B cell (primary cell): ENCODE data around the gene TMEM221. TPM values are rescaled to one million over a fixed set of nuclear protein-coding genes. Genes with fewer than 3 reads are reported as not detected.

Experiments
- ATAC-seq: fragments of 200-7000 bp; cut with Tn5 transposase; one replicate; pipeline ENCODE4 v1.10.0; 2021; ENCODE audit warnings: low read depth, mild to moderate bottlenecking, moderate number of reproducible peaks, moderate library complexity
- CTCF ChIA-PET: fragments of 350-600 bp; sonication (Branson Sonifier 250); formaldehyde crosslinking; loops from one replicate; lab custom pipeline; 2021; ENCODE audit warnings: antibody characterized with exemption, inconsistent platforms; lab: Charles Lee
- POLR2A ChIA-PET: fragments of 350-600 bp; sonication (Branson Sonifier 250); formaldehyde crosslinking; loops from one replicate; lab custom pipeline; 2021; ENCODE audit warnings: antibody characterized with exemption; lab: Charles Lee
- DNase-seq: peaks from one replicate; pipeline ENCODE4 v3.0.0; 2013
- H2AFZ ChIP-seq: 2 replicates; pipeline ENCODE4 v1.6.1; 2012; ENCODE audit warnings: mild to moderate bottlenecking, low read depth, low read length; ENCODE audit not compliant: insufficient read depth, poor library complexity, severe bottlenecking
- H3K27ac ChIP-seq, 2 donors: 1 replicate in 1 of 2; 2 replicates in 1 of 2; pipeline ENCODE4 v1.5.1; 2012 to 2013; ENCODE audit warnings: low read length in 2 of 2, mild to moderate bottlenecking in 2 of 2, moderate library complexity in 1 of 2
- H3K27me3 ChIP-seq, 4 experiments: fragments of 200-600 bp in 1 of 4; sonication (generic) in 1 of 4; replicated peaks in 1 of 4; 1 replicate in 2 of 4; 2 replicates in 2 of 4; pipeline versions ENCODE4 v1.6.1 to v1.7.0; 2013 to 2016; ENCODE audit warnings: low read length in 3 of 4, mild to moderate bottlenecking in 2 of 4, mixed read lengths in 1 of 4, moderate library complexity in 1 of 4; ENCODE audit not compliant: insufficient read depth in 4 of 4, control insufficient read depth in 3 of 4; ENCODE audit errors: control extremely low read depth in 1 of 4
- H3K36me3 ChIP-seq, 2 experiments: replicated peaks in 1 of 2; 1 replicate in 1 of 2; 2 replicates in 1 of 2; pipeline versions ENCODE4 v1.6.1 to v1.7.1; 2013; ENCODE audit warnings: low read length in 1 of 2; ENCODE audit not compliant: insufficient read depth in 2 of 2, control insufficient read depth in 1 of 2; ENCODE audit errors: control extremely low read depth in 1 of 2, extremely low read depth in 1 of 2
- H3K4me1 ChIP-seq, 2 donors: fragments of 200-600 bp in 1 of 2; sonication (generic) in 1 of 2; 1 replicate in 1 of 2; 2 replicates in 1 of 2; pipeline versions ENCODE4 v1.5.1 to v1.6.1; 2013 to 2017; ENCODE audit warnings: low read length in 2 of 2; ENCODE audit not compliant: control insufficient read depth in 2 of 2, insufficient read depth in 2 of 2
- H3K4me2 ChIP-seq: replicated peaks from 2 replicates; pipeline ENCODE3; 2012; ENCODE audit warnings: mild to moderate bottlenecking, low read depth, low read length; ENCODE audit not compliant: poor library complexity, severe bottlenecking
- H3K4me3 ChIP-seq, 5 experiments: fragments of 200-600 bp in 1 of 5; sonication (generic) in 1 of 5; 1 replicate in 3 of 5; 2 replicates in 2 of 5; pipeline versions ENCODE4 v1.5.1 to v1.7.0; 2011 to 2016; ENCODE audit warnings: low read length in 4 of 5, mild to moderate bottlenecking in 4 of 5, low read depth in 2 of 5, control low read depth in 1 of 5, moderate library complexity in 1 of 5; ENCODE audit not compliant: insufficient read depth in 1 of 5; ENCODE audit errors: control extremely low read depth in 1 of 5, extremely low read depth in 1 of 5
- H3K79me2 ChIP-seq: fragments of 200-600 bp; sonication (generic); one replicate; pipeline ENCODE4 v1.6.0; 2016; ENCODE audit warnings: low read length; ENCODE audit not compliant: control insufficient read depth, insufficient read depth
- H3K9ac ChIP-seq: fragments of 200-600 bp; sonication (generic); 2 replicates; pipeline ENCODE4 v1.6.1; 2017; ENCODE audit warnings: mild to moderate bottlenecking, low read length, moderate library complexity
- H3K9me3 ChIP-seq, 3 donors: one replicate each; pipeline versions ENCODE4 v1.6.1 to v1.7.1; 2013; ENCODE audit warnings: low read length in 2 of 3; ENCODE audit not compliant: control insufficient read depth in 2 of 3, insufficient read depth in 1 of 3; ENCODE audit errors: control extremely low read depth in 1 of 3
- H4K20me1 ChIP-seq: 2 replicates; pipeline ENCODE4 v1.6.0; 2012; ENCODE audit warnings: mild to moderate bottlenecking, low read length; ENCODE audit not compliant: insufficient read depth, control insufficient read depth, poor library complexity, severe bottlenecking
- H3K27ac Mint-ChIP-seq: one replicate; pipeline ENCODE4 v1.8.0; 2021; ENCODE audit warnings: mixed read lengths
- H3K27me3 Mint-ChIP-seq: one replicate; pipeline ENCODE4 v1.8.0; 2021; ENCODE audit warnings: mixed read lengths
- H3K4me1 Mint-ChIP-seq: one replicate; pipeline ENCODE4 v1.8.0; 2021; ENCODE audit warnings: mixed read lengths
- H3K4me3 Mint-ChIP-seq: one replicate; pipeline ENCODE4 v1.8.0; 2021; ENCODE audit warnings: mixed read lengths
- H3K9me3 Mint-ChIP-seq: one replicate; pipeline ENCODE4 v1.8.0; 2022; ENCODE audit warnings: mixed read lengths; ENCODE audit not compliant: insufficient read depth
- EZH2 ChIP-seq: IDR thresholded peaks from 2 replicates; pipeline ENCODE4 v1.6.1; 2012; ENCODE audit warnings: borderline replicate concordance, low read depth, mild to moderate bottlenecking, moderate library complexity, low read length; ENCODE audit not compliant: insufficient read depth, poor library complexity, severe bottlenecking
- WGBS: methylation state at CpG from one replicate; pipeline ENCODE4 v1.1.5; 2013; ENCODE audit warnings: missing lambda C conversion rate; ENCODE audit not compliant: insufficient coverage; 5-methylcytosine and 5-hydroxymethylcytosine counted together
- intact Hi-C: fragments of 100-400 bp; cut with micrococcal nuclease; formaldehyde crosslinking; loops from one replicate; pipeline ENCODE4 v1.10.0; 2022
- polyA plus RNA-seq: library from polyadenylated mRNA; depleted of rRNA; stranded (reverse); fragments of >200 nt; gene quantifications from 2 replicates; pipeline ENCODE4 v1.2.3, GENCODE V29; 2012
- total RNA-seq, 2 donors: library from RNA; stranded (reverse); fragments of 120-200 nt in 1 of 2; gene quantifications; 1 replicate in 1 of 2; 2 replicates in 1 of 2; pipeline versions ENCODE4 v1.2.3 to v1.2.4, GENCODE V29; 2013 to 2022
- TF ChIP-seq, protein P1 (sequence below): fragments of 200-600 bp; IDR thresholded peaks from one replicate; pipeline ENCODE4 v1.8.0; 2022; ENCODE audit warnings: antibody characterized with exemption, mild to moderate bottlenecking

The TMEM221 gene
- total and polyA plus RNA-seq, 2 donors (not counting 1 experiment from before 2014, with no cell fraction given) = not detected

DNA sequence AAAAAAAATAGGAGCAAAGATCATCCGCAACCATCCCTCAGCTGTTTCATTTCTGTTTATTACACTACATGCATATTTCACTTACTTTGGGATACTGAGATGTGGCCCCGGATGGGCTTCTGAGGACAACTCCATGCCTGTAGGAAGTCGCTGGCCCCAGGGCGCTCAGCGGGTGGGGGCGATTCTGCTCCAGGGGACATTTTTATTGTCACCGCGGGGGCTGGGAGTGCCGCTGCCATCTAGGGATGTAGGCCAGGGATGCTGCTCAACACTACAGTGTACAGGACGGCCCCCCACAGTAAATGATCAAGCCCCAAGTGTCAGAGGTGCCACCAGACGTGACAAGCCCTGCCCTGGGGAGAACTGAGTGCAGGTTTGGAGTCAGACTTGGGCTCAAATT lies 36.7 kb downstream of the TMEM221 start:
- Mint-ChIP-seq H3K4me1 (peaks cover 14% of the 10 kb centered on the region), H3K27ac (no peak overlapping the region), H3K27me3 (no peaks in the 10 kb centered on the region), H3K4me3 (no peak overlapping the region), H3K9me3 (no peaks in the 10 kb centered on the region)
- no peak for TF ChIP-seq EZH2
- TF ChIP-seq, protein P1, sequence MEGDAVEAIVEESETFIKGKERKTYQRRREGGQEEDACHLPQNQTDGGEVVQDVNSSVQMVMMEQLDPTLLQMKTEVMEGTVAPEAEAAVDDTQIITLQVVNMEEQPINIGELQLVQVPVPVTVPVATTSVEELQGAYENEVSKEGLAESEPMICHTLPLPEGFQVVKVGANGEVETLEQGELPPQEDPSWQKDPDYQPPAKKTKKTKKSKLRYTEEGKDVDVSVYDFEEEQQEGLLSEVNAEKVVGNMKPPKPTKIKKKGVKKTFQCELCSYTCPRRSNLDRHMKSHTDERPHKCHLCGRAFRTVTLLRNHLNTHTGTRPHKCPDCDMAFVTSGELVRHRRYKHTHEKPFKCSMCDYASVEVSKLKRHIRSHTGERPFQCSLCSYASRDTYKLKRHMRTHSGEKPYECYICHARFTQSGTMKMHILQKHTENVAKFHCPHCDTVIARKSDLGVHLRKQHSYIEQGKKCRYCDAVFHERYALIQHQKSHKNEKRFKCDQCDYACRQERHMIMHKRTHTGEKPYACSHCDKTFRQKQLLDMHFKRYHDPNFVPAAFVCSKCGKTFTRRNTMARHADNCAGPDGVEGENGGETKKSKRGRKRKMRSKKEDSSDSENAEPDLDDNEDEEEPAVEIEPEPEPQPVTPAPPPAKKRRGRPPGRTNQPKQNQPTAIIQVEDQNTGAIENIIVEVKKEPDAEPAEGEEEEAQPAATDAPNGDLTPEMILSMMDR = no peak
- H3K4me1 ChIP-seq = peaks cover 4 to 11% of the 10 kb centered on the region in 2 donors
- peaks cover 26% of the 10 kb centered on the region for H3K79me2 ChIP-seq
- H3K9ac ChIP-seq = no peak overlapping the region
- H3K27ac ChIP-seq = no peak overlapping the region
- DNase-seq (no peak), ATAC-seq (no peak)
- intact Hi-C loops = no loop called here
- WGBS = 93% methylated on average over 11 of the region's 11 CpGs
- ChIA-PET CTCF (no interaction called here), POLR2A (interaction anchor here (0.7 kb wide), 1 partner anchor 349 kb away, joined by 3 read pairs; no protein-coding TSS in a partner anchor)
- H3K4me3 ChIP-seq = no peak overlapping the region
- no peaks in the 10 kb centered on the region for H3K9me3 ChIP-seq
- H4K20me1 ChIP-seq = no peaks in the 10 kb centered on the region
- H2AFZ ChIP-seq = no peak overlapping the region
- H3K4me2 ChIP-seq = no peak overlapping the region
- no peaks in the 10 kb centered on the region for H3K27me3 ChIP-seq
- H3K36me3 ChIP-seq = peaks cover 0 to 22% of the 10 kb centered on the region in 2 experiments

DNA sequence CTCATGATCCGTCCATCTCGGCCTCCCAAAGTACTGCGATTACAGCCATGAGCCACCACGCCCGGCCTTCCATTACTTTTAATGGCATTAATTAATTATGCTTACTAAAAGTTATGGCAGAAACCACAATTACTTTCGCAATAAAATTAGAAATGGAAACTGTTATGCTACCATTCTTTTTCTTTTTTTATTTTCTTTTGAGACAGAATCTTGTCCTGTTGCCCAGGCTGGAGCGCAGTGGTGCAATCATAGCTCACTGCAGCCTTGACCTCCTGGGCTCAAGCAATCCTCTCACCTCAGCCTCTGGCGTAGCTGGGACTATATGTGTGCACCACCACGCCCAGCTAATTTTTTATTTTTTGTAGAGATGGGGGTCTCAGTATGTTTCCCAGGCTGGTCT lies 38.5 kb downstream of the TMEM221 start:
- H3K4me1 ChIP-seq = peaks cover 14 to 26% of the 10 kb centered on the region in 2 donors
- ChIA-PET POLR2A (no interaction called here), CTCF (interaction anchor here (1.2 kb wide), 1 partner anchor 24 kb away, joined by 3 read pairs; no protein-coding TSS in a partner anchor)
- DNase-seq (no peak), ATAC-seq (no peak)
- H3K9me3 ChIP-seq = no peaks in the 10 kb centered on the region
- TF ChIP-seq, protein P1 = no peak
- no peak for TF ChIP-seq EZH2
- intact Hi-C loops = loop anchor here (10.0 kb wide), 1 partner anchor 145 kb away; the partner anchor contains the start of gene COLGALT1
- Mint-ChIP-seq H3K27ac (no peak overlapping the region), H3K4me1 (peaks cover 29% of the 10 kb centered on the region), H3K9me3 (no peaks in the 10 kb centered on the region), H3K4me3 (no peak overlapping the region), H3K27me3 (no peaks in the 10 kb centered on the region)
- H3K4me3 ChIP-seq = no peak overlapping the region
- H3K27me3 ChIP-seq = no peaks in the 10 kb centered on the region
- no peak overlapping the region for H3K27ac ChIP-seq
- H3K9ac ChIP-seq = no peak overlapping the region
- no peak overlapping the region for H2AFZ ChIP-seq
- H3K36me3 ChIP-seq = peaks cover 0 to 22% of the 10 kb centered on the region in 2 experiments
- H3K4me2 ChIP-seq = no peak overlapping the region
- 100% methylated on average over 1 of the region's 9 CpGs for WGBS
- H3K79me2 ChIP-seq = peaks cover 43% of the 10 kb centered on the region
- no peaks in the 10 kb centered on the region for H4K20me1 ChIP-seq
